ENCODE measurements around the gene HOXB9.

HOXB9 gene

GRCh38 chr17:48588528-48588927 lies 37.6 kb downstream of the HOXB9 start:
- TF ChIP-seq BACH2 (CRISPR knock-in tag; IDR thresholded peaks at IDR 0.05; ENCODE audit: borderline replicate concordance), result no peak
- TF ChIP-seq ESRRG (CRISPR knock-in tag; IDR thresholded peaks at IDR 0.05), result no peak
- no peak for ATAC-seq

- TF ChIP-seq ZC3H10 (CRISPR knock-in tag; IDR thresholded peaks at IDR 0.05), result no peak
- ATAC-seq, result no peak
These were observed 38.1 kb downstream of the HOXB9 start for GRCh38 chr17:48588074-48588415.

GRCh38 chr17:48587276-48588073 lies 38.7 kb downstream of the HOXB9 start:
- no peak for ATAC-seq
- TF ChIP-seq ZNF70 (CRISPR knock-in tag; IDR thresholded peaks at IDR 0.05) (no peak), ZC3H10 (CRISPR knock-in tag; IDR thresholded peaks at IDR 0.05) (no peak), POU6F1 (CRISPR knock-in tag; IDR thresholded peaks at IDR 0.05; ENCODE audit: borderline replicate concordance, low read depth) (no peak), BACH2 (CRISPR knock-in tag; IDR thresholded peaks at IDR 0.05; ENCODE audit: borderline replicate concordance) (no peak), ZNF565 (CRISPR knock-in tag; conservative IDR thresholded peaks at IDR 0.05; ENCODE audit: low read depth) (no peak), GLIS3 (CRISPR knock-in tag; IDR thresholded peaks at IDR 0.05) (no peak), ZFP3 (CRISPR knock-in tag; IDR thresholded peaks at IDR 0.05) (no peak), ZNF8 (CRISPR knock-in tag; IDR thresholded peaks at IDR 0.05) (no peak)

GRCh38 chr17:48586355-48587258 lies 39.6 kb downstream of the HOXB9 start:
- no peak for ATAC-seq
- TF ChIP-seq TOX (CRISPR knock-in tag; IDR thresholded peaks at IDR 0.05; ENCODE audit: borderline replicate concordance), result no peak
- no peak for TF ChIP-seq ZNF8 (CRISPR knock-in tag; IDR thresholded peaks at IDR 0.05)
- TF ChIP-seq ZNF565 (CRISPR knock-in tag; conservative IDR thresholded peaks at IDR 0.05; ENCODE audit: low read depth), result no peak
- TF ChIP-seq PATZ1 (CRISPR knock-in tag; IDR thresholded peaks at IDR 0.05; ENCODE audit: borderline replicate concordance), result no peak
- TF ChIP-seq ZNF70 (CRISPR knock-in tag; IDR thresholded peaks at IDR 0.05), result no peak

GRCh38 chr17:48584223-48584741 lies 41.9 kb downstream of the HOXB9 start:
- no peak for TF ChIP-seq CSDC2 (CRISPR knock-in tag; IDR thresholded peaks at IDR 0.05)
- TF ChIP-seq POU6F1 (CRISPR knock-in tag; IDR thresholded peaks at IDR 0.05; ENCODE audit: borderline replicate concordance, low read depth), result no peak
- no peak for TF ChIP-seq ARNTL (CRISPR knock-in tag; IDR thresholded peaks at IDR 0.05; ENCODE audit: borderline replicate concordance, low read depth)
- TF ChIP-seq ZFP3 (CRISPR knock-in tag; IDR thresholded peaks at IDR 0.05), result no peak
- TF ChIP-seq ZNF8 (CRISPR knock-in tag; IDR thresholded peaks at IDR 0.05), result no peak
- no peak for TF ChIP-seq PATZ1 (CRISPR knock-in tag; IDR thresholded peaks at IDR 0.05; ENCODE audit: borderline replicate concordance)

More at GRCh38 chr17:48584223-48584741, 41.9 kb downstream of the HOXB9 start:
- no peak for ATAC-seq

Measured in SK-N-SH treated with all-trans-retinoic acid at 6 μM for 48 hours (cell line).